ENCODE results near the gene OTOP1. TPM values are rescaled to one million over a fixed set of nuclear protein-coding genes. Genes with fewer than 3 reads are reported as not detected.

OTOP1 gene
- not detected for polyA plus RNA-seq (2013, experiment 1 of 4)
- polyA plus RNA-seq (2013, experiment 2 of 4) = 0.16 TPM
- polyA plus RNA-seq (2013, experiment 3 of 4) = not detected
- polyA plus RNA-seq (2013, experiment 4 of 4) = 0.24 TPM

DNA sequence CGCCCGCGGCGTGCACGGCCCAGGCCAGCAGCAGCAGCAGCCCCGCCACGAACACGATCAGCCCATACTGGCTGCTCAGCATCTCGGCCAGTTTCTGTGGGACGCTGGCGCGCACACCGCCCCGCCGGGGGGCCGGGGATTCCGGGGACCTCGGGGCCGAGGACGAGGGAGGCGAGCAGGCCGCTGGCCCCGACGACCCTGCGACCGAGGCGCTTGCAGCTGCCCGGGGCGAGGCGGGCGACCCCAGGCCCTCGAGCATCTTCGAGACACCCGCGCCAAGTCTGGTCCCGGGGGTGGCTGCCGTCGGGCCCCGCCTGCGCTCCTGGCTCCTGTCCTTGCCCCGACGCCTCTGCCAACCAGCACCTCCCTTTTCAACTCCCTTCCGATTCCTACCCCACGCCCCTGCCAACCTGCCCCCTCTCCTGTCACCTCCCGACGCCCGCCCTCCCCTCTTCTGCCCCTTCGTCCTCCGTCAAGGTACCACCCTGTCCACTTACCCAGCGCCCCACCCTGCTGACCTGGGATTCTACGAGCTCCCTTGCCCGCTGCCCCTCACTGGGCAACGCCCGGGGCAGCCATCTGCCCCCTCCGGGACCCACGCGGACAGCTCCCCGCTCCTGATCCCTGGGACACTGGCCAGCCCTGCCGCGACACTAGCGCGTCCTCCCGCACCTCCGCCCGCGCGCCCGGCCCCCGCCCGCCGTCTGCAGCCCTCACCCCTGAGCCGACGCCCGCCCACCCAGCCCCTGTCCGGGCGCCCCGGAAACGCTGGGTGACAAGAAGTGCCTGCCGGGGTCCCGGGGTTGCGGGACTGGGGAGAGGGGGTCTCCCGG lies at the start of gene OTOP1:
TSS of gene OTOP1 (minus strand) at position 324 of the 833 bp plus-strand sequence. CDS start at position 259, 65 bp downstream.
- peaks cover 84% of the 10 kb centered on the region for H3K27me3 ChIP-seq (ENCODE audit: control insufficient read depth, insufficient read depth, low read length, poor library complexity, severe bottlenecking)
- H3K4me3 ChIP-seq (ENCODE audit: insufficient read depth, low read depth, low read length) = no peak within 1 kb of the TSS
- H3K9me3 ChIP-seq (ENCODE audit: control insufficient read depth, low read length) = no peaks in the 10 kb centered on the region
- no peaks in the 10 kb centered on the region for H3K36me3 ChIP-seq (ENCODE audit: control insufficient read depth, insufficient read depth, low read length)
- H3K4me1 ChIP-seq (ENCODE audit: control insufficient read depth, insufficient read depth, low read length) = no peaks in the 10 kb centered on the region
- H3K27ac ChIP-seq (ENCODE audit: insufficient read depth, low read depth, low read length, poor library complexity, severe bottlenecking) = no peak within 1 kb of the TSS
- 16% methylated on average over 82 of the region's 82 CpGs for WGBS, 2 experiments

- peaks cover 47% of the 10 kb centered on the region for H3K36me3 ChIP-seq (ENCODE audit: control insufficient read depth, insufficient read depth, low read length)
- 94% methylated on average over 14 of the region's 14 CpGs for WGBS, 2 experiments
Observed at GRCh38 chr4:4274226-4274625, 47.5 kb upstream of the OTOP1 start.

DNA sequence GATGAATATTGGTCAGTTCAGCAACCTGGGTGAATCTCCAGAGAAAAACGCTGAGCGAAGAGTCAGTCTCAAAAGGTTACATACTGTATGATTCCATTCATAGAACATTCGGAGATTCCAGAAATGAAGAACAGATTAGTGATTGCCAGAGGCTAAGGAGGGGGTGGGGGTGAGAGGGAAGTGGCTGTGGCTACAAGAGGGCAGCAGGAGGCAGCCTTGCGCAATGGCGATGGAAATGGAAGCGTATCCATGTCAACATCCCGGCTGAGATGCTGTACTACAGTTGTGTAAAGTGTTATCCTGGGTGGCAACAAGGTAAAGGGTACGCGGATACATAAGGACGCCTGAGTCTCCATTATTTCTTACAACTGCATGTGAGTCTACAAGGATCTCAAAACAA lies 45.2 kb upstream of the OTOP1 start:
- no peak overlapping the region for H3K27ac ChIP-seq (ENCODE audit: insufficient read depth, low read depth, low read length, poor library complexity, severe bottlenecking)
- H3K27me3 ChIP-seq (ENCODE audit: control insufficient read depth, insufficient read depth, low read length, poor library complexity, severe bottlenecking) = no peaks in the 10 kb centered on the region
- H3K36me3 ChIP-seq (ENCODE audit: control insufficient read depth, insufficient read depth, low read length) = peaks cover 29% of the 10 kb centered on the region
- H3K4me1 ChIP-seq (ENCODE audit: control insufficient read depth, insufficient read depth, low read length) = no peaks in the 10 kb centered on the region
- H3K4me3 ChIP-seq (ENCODE audit: insufficient read depth, low read depth, low read length) = no peak overlapping the region
- no peaks in the 10 kb centered on the region for H3K9me3 ChIP-seq (ENCODE audit: control insufficient read depth, low read length)
- 94% methylated on average over 10 of the region's 10 CpGs for WGBS, 2 experiments

More at GRCh38 chr4:4274226-4274625, 47.5 kb upstream of the OTOP1 start:
- H3K4me3 ChIP-seq (ENCODE audit: insufficient read depth, low read depth, low read length) = no peak overlapping the region
- H3K4me1 ChIP-seq (ENCODE audit: control insufficient read depth, insufficient read depth, low read length) = no peaks in the 10 kb centered on the region
- H3K9me3 ChIP-seq (ENCODE audit: control insufficient read depth, low read length) = no peaks in the 10 kb centered on the region
- H3K27ac ChIP-seq (ENCODE audit: insufficient read depth, low read depth, low read length, poor library complexity, severe bottlenecking) = no peak overlapping the region
- H3K27me3 ChIP-seq (ENCODE audit: control insufficient read depth, insufficient read depth, low read length, poor library complexity, severe bottlenecking) = no peaks in the 10 kb centered on the region

DNA sequence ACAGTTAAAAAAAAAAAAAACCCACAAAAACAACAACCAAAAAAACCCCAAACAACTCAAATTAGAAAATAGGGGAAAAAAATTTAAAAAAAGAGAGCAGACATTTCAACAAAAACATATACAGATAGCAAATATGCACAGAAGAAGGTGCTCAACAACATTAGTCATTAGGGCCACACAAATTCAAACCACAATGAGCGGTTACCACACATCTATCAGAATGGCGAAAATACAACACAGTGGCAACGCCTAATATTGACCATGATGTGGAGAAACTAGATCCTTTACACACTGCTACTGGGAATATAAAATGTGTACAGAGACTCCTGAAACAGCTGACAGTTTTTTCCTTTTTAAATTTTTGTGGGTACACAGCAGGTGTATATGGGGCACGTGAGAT lies 43.8 kb upstream of the OTOP1 start:
- Histone ChIP-seq H3K4me3 (ENCODE audit: insufficient read depth, low read depth, low read length) (no peak overlapping the region), H3K9me3 (ENCODE audit: control insufficient read depth, low read length) (no peaks in the 10 kb centered on the region), H3K27ac (ENCODE audit: insufficient read depth, low read depth, low read length, poor library complexity, severe bottlenecking) (no peak overlapping the region), H3K36me3 (ENCODE audit: control insufficient read depth, insufficient read depth, low read length) (peaks cover 29% of the 10 kb centered on the region), H3K4me1 (ENCODE audit: control insufficient read depth, insufficient read depth, low read length) (no peaks in the 10 kb centered on the region), H3K27me3 (ENCODE audit: control insufficient read depth, insufficient read depth, low read length, poor library complexity, severe bottlenecking) (no peaks in the 10 kb centered on the region)
- WGBS, 2 experiments = 76 to 81% methylated on average over 3 to 4 of the region's 4 CpGs

- WGBS, 2 experiments = 94 to 96% methylated on average over 3 of the region's 4 CpGs
- H3K36me3 ChIP-seq (ENCODE audit: control insufficient read depth, insufficient read depth, low read length) = peaks cover 23% of the 10 kb centered on the region
- H3K27ac ChIP-seq (ENCODE audit: insufficient read depth, low read depth, low read length, poor library complexity, severe bottlenecking) = no peak overlapping the region
Observed at GRCh38 chr4:4269856-4270255, 43.1 kb upstream of the OTOP1 start.

GRCh38 chr4:4269331-4269731 lies 42.6 kb upstream of the OTOP1 start:
- no peak overlapping the region for H3K27ac ChIP-seq (ENCODE audit: insufficient read depth, low read depth, low read length, poor library complexity, severe bottlenecking)
- H3K27me3 ChIP-seq (ENCODE audit: control insufficient read depth, insufficient read depth, low read length, poor library complexity, severe bottlenecking) = no peaks in the 10 kb centered on the region
- no peaks in the 10 kb centered on the region for H3K9me3 ChIP-seq (ENCODE audit: control insufficient read depth, low read length)
- WGBS, 2 experiments = 90 to 94% methylated on average over 11 of the region's 11 CpGs
- no peaks in the 10 kb centered on the region for H3K4me1 ChIP-seq (ENCODE audit: control insufficient read depth, insufficient read depth, low read length)
- no peak overlapping the region for H3K4me3 ChIP-seq (ENCODE audit: insufficient read depth, low read depth, low read length)
- H3K36me3 ChIP-seq (ENCODE audit: control insufficient read depth, insufficient read depth, low read length) = peaks cover 18% of the 10 kb centered on the region

More at GRCh38 chr4:4269856-4270255, 43.1 kb upstream of the OTOP1 start:
- Histone ChIP-seq H3K9me3 (ENCODE audit: control insufficient read depth, low read length) (no peaks in the 10 kb centered on the region), H3K27me3 (ENCODE audit: control insufficient read depth, insufficient read depth, low read length, poor library complexity, severe bottlenecking) (no peaks in the 10 kb centered on the region), H3K4me1 (ENCODE audit: control insufficient read depth, insufficient read depth, low read length) (no peaks in the 10 kb centered on the region), H3K4me3 (ENCODE audit: insufficient read depth, low read depth, low read length) (no peak overlapping the region)

GRCh38 chr4:4268776-4269175 lies 42.0 kb upstream of the OTOP1 start:
- H3K36me3 ChIP-seq (ENCODE audit: control insufficient read depth, insufficient read depth, low read length) = peaks cover 13% of the 10 kb centered on the region

DNA sequence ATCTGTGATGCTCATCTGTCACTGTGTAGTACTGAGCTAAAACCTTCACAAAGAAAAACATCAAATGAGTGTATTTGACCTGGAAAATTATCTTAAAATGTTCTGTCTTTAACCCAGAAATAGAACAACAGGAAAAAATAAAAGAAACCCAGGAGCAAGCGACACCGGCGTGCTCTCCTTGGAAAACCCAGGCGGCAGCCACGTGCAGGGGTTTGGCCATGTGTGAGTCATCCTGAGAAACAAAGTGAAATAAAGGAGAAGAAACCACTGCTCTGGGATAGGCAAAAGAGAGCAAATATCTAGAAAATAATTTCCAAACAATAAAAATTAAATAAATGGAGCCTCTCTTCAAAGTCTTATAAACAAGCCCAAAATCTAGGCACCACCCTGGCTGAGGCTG lies 41.3 kb upstream of the OTOP1 start:
- H3K9me3 ChIP-seq (ENCODE audit: control insufficient read depth, low read length) = no peaks in the 10 kb centered on the region
- H3K27ac ChIP-seq (ENCODE audit: insufficient read depth, low read depth, low read length, poor library complexity, severe bottlenecking) = no peak overlapping the region
- no peak overlapping the region for H3K4me3 ChIP-seq (ENCODE audit: insufficient read depth, low read depth, low read length)
- no peaks in the 10 kb centered on the region for H3K27me3 ChIP-seq (ENCODE audit: control insufficient read depth, insufficient read depth, low read length, poor library complexity, severe bottlenecking)
- 94 to 95% methylated on average over 5 of the region's 5 CpGs for WGBS, 2 experiments
- H3K36me3 ChIP-seq (ENCODE audit: control insufficient read depth, insufficient read depth, low read length) = peaks cover 5% of the 10 kb centered on the region
- no peaks in the 10 kb centered on the region for H3K4me1 ChIP-seq (ENCODE audit: control insufficient read depth, insufficient read depth, low read length)

More at GRCh38 chr4:4268776-4269175, 42.0 kb upstream of the OTOP1 start:
- no peak overlapping the region for H3K4me3 ChIP-seq (ENCODE audit: insufficient read depth, low read depth, low read length)
- no peaks in the 10 kb centered on the region for H3K4me1 ChIP-seq (ENCODE audit: control insufficient read depth, insufficient read depth, low read length)
- 82 to 96% methylated on average over 1 of the region's 1 CpG for WGBS, 2 experiments
- no peak overlapping the region for H3K27ac ChIP-seq (ENCODE audit: insufficient read depth, low read depth, low read length, poor library complexity, severe bottlenecking)
- H3K9me3 ChIP-seq (ENCODE audit: control insufficient read depth, low read length) = no peaks in the 10 kb centered on the region
- no peaks in the 10 kb centered on the region for H3K27me3 ChIP-seq (ENCODE audit: control insufficient read depth, insufficient read depth, low read length, poor library complexity, severe bottlenecking)

DNA sequence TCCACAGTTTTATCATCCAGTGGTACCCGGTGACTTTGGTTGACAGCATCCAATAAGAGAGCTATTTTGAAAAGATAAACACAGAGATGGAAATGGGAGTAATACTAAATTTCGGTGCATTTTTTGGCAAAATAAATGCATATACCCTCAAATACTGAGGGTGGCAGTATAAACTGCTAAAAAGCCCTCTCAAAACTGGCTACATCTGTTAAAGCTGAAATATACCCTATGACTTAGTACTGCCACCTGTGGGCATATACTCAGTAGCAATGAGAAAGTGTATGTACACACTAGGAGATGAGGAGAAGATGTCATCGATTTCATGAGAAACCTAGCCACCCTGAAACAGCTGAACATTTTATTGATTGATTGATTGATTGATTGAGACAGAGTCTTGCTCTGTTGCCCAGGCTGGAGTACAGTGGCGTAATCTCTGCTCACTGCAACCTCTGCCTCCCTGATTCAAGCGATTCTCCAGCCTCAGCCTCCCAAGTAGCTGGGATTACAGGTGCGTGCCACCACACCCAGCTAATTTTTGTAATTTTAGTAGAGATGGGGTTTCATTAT lies 33.5 kb upstream of the OTOP1 start:
- Histone ChIP-seq H3K27me3 (ENCODE audit: control insufficient read depth, insufficient read depth, low read length, poor library complexity, severe bottlenecking) (no peaks in the 10 kb centered on the region), H3K4me3 (ENCODE audit: insufficient read depth, low read depth, low read length) (no peak overlapping the region), H3K36me3 (ENCODE audit: control insufficient read depth, insufficient read depth, low read length) (no peaks in the 10 kb centered on the region), H3K9me3 (ENCODE audit: control insufficient read depth, low read length) (no peaks in the 10 kb centered on the region), H3K27ac (ENCODE audit: insufficient read depth, low read depth, low read length, poor library complexity, severe bottlenecking) (no peak overlapping the region), H3K4me1 (ENCODE audit: control insufficient read depth, insufficient read depth, low read length) (peaks cover 5% of the 10 kb centered on the region)
- 66 to 68% methylated on average over 4 to 5 of the region's 6 CpGs for WGBS, 2 experiments

DNA sequence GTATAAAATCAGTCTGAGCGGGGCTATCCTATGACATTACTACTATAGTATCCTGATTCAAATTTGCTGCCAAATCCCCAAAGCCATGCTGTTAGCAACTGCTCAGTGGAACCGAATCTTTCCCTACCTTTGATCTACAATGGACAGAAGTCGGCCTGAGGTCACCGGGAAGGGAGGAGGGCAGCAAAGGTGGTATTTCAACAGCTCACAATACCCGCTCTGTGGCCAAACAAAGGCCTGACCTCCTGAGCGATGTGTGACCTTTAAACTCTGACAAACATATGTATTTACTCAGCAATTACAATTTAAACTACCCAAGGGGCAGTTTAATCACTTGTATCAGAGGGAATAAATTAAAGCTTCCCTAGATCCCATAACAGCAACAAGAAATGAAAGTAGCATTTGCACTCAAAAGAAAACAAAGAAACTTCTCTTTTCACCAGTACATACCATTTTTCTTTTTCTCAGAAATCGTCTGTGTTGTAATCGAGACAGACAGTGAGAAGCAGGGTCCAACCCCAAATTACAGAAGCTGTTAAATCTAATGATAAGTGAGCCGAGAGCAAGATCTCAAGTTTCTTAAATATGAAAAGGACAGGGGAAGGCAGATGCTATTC lies 32.9 kb upstream of the OTOP1 start:
- no peaks in the 10 kb centered on the region for H3K36me3 ChIP-seq (ENCODE audit: control insufficient read depth, insufficient read depth, low read length)
- peaks cover 5% of the 10 kb centered on the region for H3K27me3 ChIP-seq (ENCODE audit: control insufficient read depth, insufficient read depth, low read length, poor library complexity, severe bottlenecking)
- no peak overlapping the region for H3K27ac ChIP-seq (ENCODE audit: insufficient read depth, low read depth, low read length, poor library complexity, severe bottlenecking)
- H3K4me3 ChIP-seq (ENCODE audit: insufficient read depth, low read depth, low read length) = no peak overlapping the region
- peaks cover 5% of the 10 kb centered on the region for H3K4me1 ChIP-seq (ENCODE audit: control insufficient read depth, insufficient read depth, low read length)
- no peaks in the 10 kb centered on the region for H3K9me3 ChIP-seq (ENCODE audit: control insufficient read depth, low read length)
- 72 to 74% methylated on average over 9 of the region's 9 CpGs for WGBS, 2 experiments
